GM23338 (cell line): ENCODE results near the gene RAP1B. TPM values are rescaled to one million over a fixed set of nuclear protein-coding genes. Genes with fewer than 3 reads are reported as not detected.

Experiments used
- ATAC-seq: fragments of 200-7000 bp; cut with Tn5 transposase; 3 replicates; pipeline ENCODE4 v1.9.1; 2020
- DNase-seq: peaks from one replicate; pipeline ENCODE4 v3.0.0-alpha.2; 2015; ENCODE audit warnings: low spot score
- H2AFZ ChIP-seq: fragments of 200-600 bp; sonication (generic); 2 replicates; pipeline ENCODE4 v1.8.0; 2016; ENCODE audit warnings: antibody characterized with exemption, mild to moderate bottlenecking, moderate library complexity
- H3F3A ChIP-seq: fragments of 200-600 bp; sonication (generic); replicated peaks from 2 replicates; pipeline ENCODE4 v1.8.0; 2017; ENCODE audit warnings: antibody characterized with exemption, mixed run types, low read depth
- H3K27ac ChIP-seq: fragments of 200-600 bp; sonication (generic); 2 replicates; pipeline ENCODE4 v1.6.1; 2016; ENCODE audit warnings: low read depth
- H3K27me3 ChIP-seq: fragments of 200-600 bp; sonication (generic); 2 replicates; pipeline ENCODE4 v1.8.0; 2016; ENCODE audit warnings: mild to moderate bottlenecking, mixed run types, moderate library complexity; ENCODE audit not compliant: insufficient read depth
- H3K36me3 ChIP-seq: fragments of 200-600 bp; sonication (generic); 2 replicates; pipeline ENCODE4 v1.8.0; 2016; ENCODE audit warnings: mild to moderate bottlenecking; ENCODE audit not compliant: insufficient read depth
- H3K4me1 ChIP-seq: fragments of 200-600 bp; sonication (generic); 2 replicates; pipeline ENCODE4 v1.8.0; 2016; ENCODE audit warnings: mild to moderate bottlenecking, moderate library complexity; ENCODE audit not compliant: insufficient read depth
- H3K4me2 ChIP-seq: fragments of 200-600 bp; sonication (generic); 2 replicates; pipeline ENCODE4 v1.7.1; 2017; ENCODE audit warnings: mixed run types
- H3K4me3 ChIP-seq: fragments of 200-600 bp; sonication (generic); 2 replicates; pipeline ENCODE4 v1.6.1; 2016; ENCODE audit warnings: mixed run types
- H3K79me2 ChIP-seq: fragments of 200-600 bp; sonication (generic); replicated peaks from 2 replicates; pipeline ENCODE4 v1.8.0; 2017; ENCODE audit warnings: mild to moderate bottlenecking; ENCODE audit not compliant: insufficient read depth
- H3K9me2 ChIP-seq: fragments of 200-600 bp; sonication (generic); 2 replicates; pipeline ENCODE4 v1.8.0; 2017; ENCODE audit not compliant: insufficient read depth
- H4K20me1 ChIP-seq: fragments of 200-600 bp; sonication (generic); replicated peaks from 2 replicates; pipeline ENCODE4 v1.8.0; 2017; ENCODE audit warnings: mild to moderate bottlenecking; ENCODE audit not compliant: insufficient read depth
- H3K27ac Mint-ChIP-seq: 2 replicates; pipeline ENCODE4 v1.8.0; 2020; ENCODE audit warnings: inconsistent platforms, mild to moderate bottlenecking, moderate library complexity, mixed read lengths
- H3K27me3 Mint-ChIP-seq: 3 replicates; pipeline ENCODE4 v1.8.0; 2022; ENCODE audit warnings: low read depth, mild to moderate bottlenecking, moderate library complexity, mixed read lengths, inconsistent platforms; ENCODE audit not compliant: insufficient read depth, poor library complexity
- H3K36me3 Mint-ChIP-seq: 3 replicates; pipeline ENCODE4 v1.8.0; 2021; ENCODE audit warnings: low read depth, mild to moderate bottlenecking, inconsistent platforms, moderate library complexity, mixed read lengths
- H3K4me1 Mint-ChIP-seq: 3 replicates; pipeline ENCODE4 v1.8.0; 2020; ENCODE audit warnings: mild to moderate bottlenecking, inconsistent platforms, mixed read lengths
- H3K4me3 Mint-ChIP-seq: 3 replicates; pipeline ENCODE4 v1.8.0; 2021; ENCODE audit warnings: moderate library complexity, mild to moderate bottlenecking, inconsistent platforms, mixed read lengths
- H3K9me3 Mint-ChIP-seq: 3 replicates; pipeline ENCODE4 v1.8.0; 2020; ENCODE audit warnings: moderate library complexity, mild to moderate bottlenecking, inconsistent platforms, mixed read lengths
- CREB1 ChIP-seq: fragments of 250-450 bp; sonication (Bioruptor Pico); IDR thresholded peaks from 2 replicates; pipeline ENCODE4 v1.5.0; 2020; ENCODE audit warnings: low read depth, mild to moderate bottlenecking, moderate library complexity
- CTCF ChIP-seq, 2 experiments: fragments of 200-600 bp in 1 of 2; sonication (generic) in 1 of 2; conservative IDR thresholded peaks; 2 replicates each; pipeline versions ENCODE4 v1.5.1 to v1.6.1; 2016 to 2017; ENCODE audit warnings: antibody characterized with exemption in 2 of 2, low read depth in 2 of 2, mild to moderate bottlenecking in 2 of 2, moderate library complexity in 1 of 2
- EZH2phosphoT487 ChIP-seq: fragments of 200-600 bp; sonication (generic); IDR thresholded peaks from one replicate; pipeline ENCODE4 v1.8.1; 2018; ENCODE audit warnings: antibody characterized with exemption; ENCODE audit not compliant: unreplicated experiment
- JUNB ChIP-seq: IDR thresholded peaks from one replicate; pipeline ENCODE4 v1.6.1; 2016; ENCODE audit warnings: antibody characterized with exemption; ENCODE audit not compliant: unreplicated experiment
- NANOG ChIP-seq: IDR thresholded peaks from 2 replicates; pipeline ENCODE4 v1.6.1; 2016; ENCODE audit warnings: antibody characterized with exemption, borderline replicate concordance
- POLR2AphosphoS5 ChIP-seq: IDR thresholded peaks from 2 replicates; pipeline ENCODE4 v1.6.1; 2016; ENCODE audit warnings: antibody characterized with exemption, low read depth
- STAT1 ChIP-seq: IDR thresholded peaks from one replicate; pipeline ENCODE4 v1.6.1; 2016; ENCODE audit warnings: antibody characterized with exemption; ENCODE audit not compliant: unreplicated experiment
- ZNF114 ChIP-seq: fragments of 250-450 bp; sonication (Bioruptor Pico); IDR thresholded peaks from 2 replicates; pipeline ENCODE4 v1.5.0; 2020; ENCODE audit warnings: mild to moderate bottlenecking, moderate library complexity
- ZNF331 ChIP-seq: fragments of 250-450 bp; sonication (Bioruptor Pico); IDR thresholded peaks from 2 replicates; pipeline ENCODE4 v1.5.0; 2020; ENCODE audit warnings: low read depth, mild to moderate bottlenecking, moderate library complexity
- polyA plus RNA-seq: library from polyadenylated mRNA; unstranded; fragments of >200 nt; fragmentation: Nextera tagmentation; extraction: Ambion mirVana; gene quantifications from 2 replicates; pipeline ENCODE4 v1.2.1, GENCODE V29; 2016
- total RNA-seq: library from RNA; depleted of rRNA; stranded (reverse); fragments of >200 nt; shearing (Covaris generic); gene quantifications from 2 replicates; pipeline ENCODE4 v1.2.3, GENCODE V29; 2014
- TF ChIP-seq, protein P1 (sequence below): IDR thresholded peaks from one replicate; pipeline ENCODE4 v1.6.1; 2018; ENCODE audit warnings: antibody characterized with exemption; ENCODE audit not compliant: unreplicated experiment
- TF ChIP-seq, protein P2 (sequence below): IDR thresholded peaks from 2 replicates; pipeline ENCODE4 v1.6.1; 2016; ENCODE audit warnings: antibody characterized with exemption

Gene RAP1B
- total and polyA plus RNA-seq, 2 experiments from 2014 or later: 90.6 to 128 TPM

DNA sequence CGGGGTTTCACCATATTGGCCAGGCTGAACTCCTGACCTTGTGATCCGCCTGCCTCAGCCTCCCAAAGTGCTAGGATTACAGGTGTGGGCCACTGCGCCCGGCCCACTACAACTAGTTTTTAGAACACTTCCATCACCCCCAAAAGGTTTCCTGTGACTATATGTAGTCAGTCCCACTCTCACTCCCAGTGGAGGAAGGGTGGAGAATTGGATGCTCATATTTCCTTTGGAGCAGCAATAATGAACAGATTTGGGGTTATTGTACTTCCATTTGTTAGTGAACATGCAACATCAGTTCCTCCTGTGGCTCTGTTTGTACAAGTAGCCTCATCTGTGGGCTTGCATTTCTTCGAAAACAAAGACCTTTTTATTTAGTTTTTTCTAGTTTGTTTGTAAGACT is 35.8 kb downstream of the RAP1B start:
- Mint-ChIP-seq H3K4me3 (no peak overlapping the region), H3K27me3 (no peaks in the 10 kb centered on the region), H3K36me3 (peaks cover 12% of the 10 kb centered on the region; the same call in 2 of the 3 replicates), H3K4me1 (no peaks in the 10 kb centered on the region), H3K27ac (no peak overlapping the region), H3K9me3 (no peaks in the 10 kb centered on the region)
- H3K27ac ChIP-seq: no peak overlapping the region
- peaks cover 6% of the 10 kb centered on the region for H3K36me3 ChIP-seq
- no peaks in the 10 kb centered on the region for H3F3A ChIP-seq
- H4K20me1 ChIP-seq: peaks cover 14% of the 10 kb centered on the region; the same call in 1 of the 2 replicates
- no peak overlapping the region for H2AFZ ChIP-seq
- TF ChIP-seq POLR2AphosphoS5 (no peak), ZNF331 (CRISPR knock-in tag) (no peak), ZNF114 (CRISPR knock-in tag) (no peak), NANOG (no peak), JUNB (no peak), CTCF (conservative IDR thresholded peaks at IDR 0.05; ENCODE audit: low read depth in 2 of 2) (no peak), STAT1 (no peak), CREB1 (CRISPR knock-in tag) (no peak)
- TF ChIP-seq, protein P1, sequence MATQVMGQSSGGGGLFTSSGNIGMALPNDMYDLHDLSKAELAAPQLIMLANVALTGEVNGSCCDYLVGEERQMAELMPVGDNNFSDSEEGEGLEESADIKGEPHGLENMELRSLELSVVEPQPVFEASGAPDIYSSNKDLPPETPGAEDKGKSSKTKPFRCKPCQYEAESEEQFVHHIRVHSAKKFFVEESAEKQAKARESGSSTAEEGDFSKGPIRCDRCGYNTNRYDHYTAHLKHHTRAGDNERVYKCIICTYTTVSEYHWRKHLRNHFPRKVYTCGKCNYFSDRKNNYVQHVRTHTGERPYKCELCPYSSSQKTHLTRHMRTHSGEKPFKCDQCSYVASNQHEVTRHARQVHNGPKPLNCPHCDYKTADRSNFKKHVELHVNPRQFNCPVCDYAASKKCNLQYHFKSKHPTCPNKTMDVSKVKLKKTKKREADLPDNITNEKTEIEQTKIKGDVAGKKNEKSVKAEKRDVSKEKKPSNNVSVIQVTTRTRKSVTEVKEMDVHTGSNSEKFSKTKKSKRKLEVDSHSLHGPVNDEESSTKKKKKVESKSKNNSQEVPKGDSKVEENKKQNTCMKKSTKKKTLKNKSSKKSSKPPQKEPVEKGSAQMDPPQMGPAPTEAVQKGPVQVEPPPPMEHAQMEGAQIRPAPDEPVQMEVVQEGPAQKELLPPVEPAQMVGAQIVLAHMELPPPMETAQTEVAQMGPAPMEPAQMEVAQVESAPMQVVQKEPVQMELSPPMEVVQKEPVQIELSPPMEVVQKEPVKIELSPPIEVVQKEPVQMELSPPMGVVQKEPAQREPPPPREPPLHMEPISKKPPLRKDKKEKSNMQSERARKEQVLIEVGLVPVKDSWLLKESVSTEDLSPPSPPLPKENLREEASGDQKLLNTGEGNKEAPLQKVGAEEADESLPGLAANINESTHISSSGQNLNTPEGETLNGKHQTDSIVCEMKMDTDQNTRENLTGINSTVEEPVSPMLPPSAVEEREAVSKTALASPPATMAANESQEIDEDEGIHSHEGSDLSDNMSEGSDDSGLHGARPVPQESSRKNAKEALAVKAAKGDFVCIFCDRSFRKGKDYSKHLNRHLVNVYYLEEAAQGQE: no peak
- TF ChIP-seq, protein P2, sequence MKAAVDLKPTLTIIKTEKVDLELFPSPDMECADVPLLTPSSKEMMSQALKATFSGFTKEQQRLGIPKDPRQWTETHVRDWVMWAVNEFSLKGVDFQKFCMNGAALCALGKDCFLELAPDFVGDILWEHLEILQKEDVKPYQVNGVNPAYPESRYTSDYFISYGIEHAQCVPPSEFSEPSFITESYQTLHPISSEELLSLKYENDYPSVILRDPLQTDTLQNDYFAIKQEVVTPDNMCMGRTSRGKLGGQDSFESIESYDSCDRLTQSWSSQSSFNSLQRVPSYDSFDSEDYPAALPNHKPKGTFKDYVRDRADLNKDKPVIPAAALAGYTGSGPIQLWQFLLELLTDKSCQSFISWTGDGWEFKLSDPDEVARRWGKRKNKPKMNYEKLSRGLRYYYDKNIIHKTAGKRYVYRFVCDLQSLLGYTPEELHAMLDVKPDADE: no peak
- H3K79me2 ChIP-seq: peaks cover 90% of the 10 kb centered on the region
- no peak for DNase-seq
- no peaks in the 10 kb centered on the region for H3K9me2 ChIP-seq
- no peak for ATAC-seq
- H3K27me3 ChIP-seq: no peaks in the 10 kb centered on the region
- no peak overlapping the region for H3K4me3 ChIP-seq
- H3K4me2 ChIP-seq: no peak overlapping the region
- H3K4me1 ChIP-seq: no peaks in the 10 kb centered on the region

DNA sequence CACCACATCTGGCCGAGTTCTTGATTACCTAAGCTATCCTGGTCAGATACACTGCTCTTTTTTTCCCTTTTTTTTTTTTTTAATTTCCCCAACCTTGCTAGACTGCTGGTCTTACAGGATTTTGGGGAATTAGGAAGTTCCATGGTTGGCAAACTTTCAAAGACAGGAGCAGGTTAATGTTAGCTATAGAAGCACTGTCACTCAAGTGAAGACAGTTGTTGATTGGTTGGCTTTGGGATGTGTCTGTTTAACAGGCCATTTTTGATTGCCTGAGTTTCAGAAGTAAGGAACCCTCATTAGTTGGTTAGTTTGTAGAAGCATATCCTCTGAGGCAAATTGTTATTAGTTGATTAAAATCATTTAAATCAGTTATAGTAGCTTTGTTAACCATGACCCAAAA is 36.8 kb downstream of the RAP1B start:
- no peaks in the 10 kb centered on the region for H3F3A ChIP-seq
- no peak overlapping the region for H2AFZ ChIP-seq
- no peaks in the 10 kb centered on the region for H3K27me3 ChIP-seq
- peaks cover 82% of the 10 kb centered on the region for H3K79me2 ChIP-seq
- ATAC-seq (no peak), DNase-seq (no peak)
- H4K20me1 ChIP-seq: peaks cover 7% of the 10 kb centered on the region; the same call in 1 of the 2 replicates
- H3K9me2 ChIP-seq: no peaks in the 10 kb centered on the region
- Mint-ChIP-seq H3K27ac (no peak overlapping the region), H3K27me3 (no peaks in the 10 kb centered on the region), H3K36me3 (peaks cover 17% of the 10 kb centered on the region; the same call in 2 of the 3 replicates), H3K4me3 (no peak overlapping the region), H3K4me1 (no peaks in the 10 kb centered on the region), H3K9me3 (no peaks in the 10 kb centered on the region)
- no peak overlapping the region for H3K4me2 ChIP-seq
- H3K4me1 ChIP-seq: no peaks in the 10 kb centered on the region
- peaks cover 14% of the 10 kb centered on the region for H3K36me3 ChIP-seq
- H3K27ac ChIP-seq: no peak overlapping the region
- H3K4me3 ChIP-seq: no peak overlapping the region
- TF ChIP-seq STAT1: no peak
- no peak for TF ChIP-seq EZH2phosphoT487
- TF ChIP-seq ZNF331 (CRISPR knock-in tag): no peak
- TF ChIP-seq, protein P1: no peak
- no peak for TF ChIP-seq JUNB
- TF ChIP-seq CTCF (conservative IDR thresholded peaks at IDR 0.05; ENCODE audit: low read depth in 2 of 2): no peak
